Left lung (tissue), 10 donors: ENCODE results near the gene IGF2. TPM values are rescaled to one million over a fixed set of nuclear protein-coding genes. Genes with fewer than 3 reads are reported as not detected.

Experiments used
- ATAC-seq: fragments of 200-7000 bp; cut with Tn5 transposase; one replicate; pipeline ENCODE4 v1.9.1; 2020; ENCODE audit warnings: moderate library complexity
- DNase-seq, 4 donors: peaks; one replicate each; pipeline ENCODE4 v3.0.0-alpha.2; 2013 to 2020
- H3K27ac ChIP-seq, 2 donors: fragments of 200-600 bp; sonication (generic) in 1 of 2; one replicate each; pipeline versions ENCODE4 v1.5.0 to v1.8.0; 2020 to 2021
- H3K27me3 ChIP-seq, 2 donors: fragments of 200-600 bp; sonication (generic) in 1 of 2; one replicate each; pipeline versions ENCODE4 v1.5.0 to v1.8.0; 2020 to 2021
- H3K36me3 ChIP-seq, 2 donors: fragments of 200-600 bp; sonication (generic) in 1 of 2; one replicate each; pipeline versions ENCODE4 v1.5.0 to v1.8.0; 2020 to 2021
- H3K4me1 ChIP-seq, 2 donors: fragments of 200-600 bp; one replicate each; pipeline ENCODE4 v1.8.0; 2021
- H3K4me3 ChIP-seq, 2 donors: fragments of 200-600 bp; sonication (generic) in 1 of 2; one replicate each; pipeline versions ENCODE4 v1.5.0 to v1.8.0; 2020 to 2021; ENCODE audit warnings: mild to moderate bottlenecking in 1 of 2
- H3K9me3 ChIP-seq, 2 donors: fragments of 200-600 bp; sonication (generic) in 1 of 2; one replicate each; pipeline versions ENCODE4 v1.5.0 to v1.8.0; 2020 to 2021
- intact Hi-C, 2 donors: fragments of 100-400 bp; cut with DNase I; formaldehyde crosslinking; loops; one replicate each; pipeline versions ENCODE4 v1.11.2 to v1.14.2; 2022
- polyA plus RNA-seq, 6 donors: library from polyadenylated mRNA; unstranded; fragments of 120-200 nt; gene quantifications; one replicate each; pipeline ENCODE4 v1.2.1, GENCODE V29; 2013; ENCODE audit not compliant: insufficient read length in 6 of 6
- total RNA-seq, 2 donors: library from RNA; stranded (reverse); fragmentation: NEBNext Ultra II Directional; extraction: Animal tissue kit (Norgen Biotek cat#: 25700); gene quantifications; one replicate each; pipeline ENCODE4 v1.2.1, GENCODE V29; 2021
- TF ChIP-seq, protein P1 (sequence below), 2 donors: fragments of 200-600 bp; sonication (generic) in 1 of 2; IDR thresholded peaks; one replicate each; pipeline versions ENCODE4 v1.5.0 to v1.8.0; 2021; ENCODE audit warnings: antibody characterized with exemption in 2 of 2
- donor health status: DM: no; HTN: yes; CAD: no.
- donor health status: DM: no; HTN: no; CAD: no.

IGF2 gene
- total and polyA plus RNA-seq, 8 donors: 12.0 to 118 (median 92.1) TPM

DNA sequence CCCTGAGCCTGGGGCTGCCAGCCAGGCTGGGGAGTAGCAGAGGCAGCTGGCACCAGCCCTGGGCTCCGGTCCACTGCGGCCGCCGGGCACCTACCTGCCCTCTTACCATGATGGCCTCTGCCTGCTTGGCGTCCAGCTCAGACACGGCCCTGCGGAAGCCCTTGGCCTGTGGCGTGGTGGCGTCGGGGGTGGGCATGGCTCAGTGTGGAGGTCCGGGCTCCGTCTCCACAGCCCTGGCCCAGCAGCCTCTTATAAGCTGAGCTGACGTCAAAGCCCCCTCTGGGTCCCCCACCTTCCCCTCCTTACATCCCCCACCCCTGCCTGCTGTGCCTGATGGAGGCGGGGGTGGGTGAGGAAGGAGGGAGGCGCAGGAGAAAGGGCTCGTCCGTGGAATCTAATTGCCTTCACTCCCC lies 32.4 kb upstream of the IGF2 start, which contains the start of gene TH:
Gene TH (minus strand): TSS at position 225 of the 413 bp plus-strand sequence. CDS start 29 bp downstream, at position 196.
- H3K9me3 ChIP-seq: no peaks in the 10 kb centered on the region
- TF ChIP-seq, protein P1, sequence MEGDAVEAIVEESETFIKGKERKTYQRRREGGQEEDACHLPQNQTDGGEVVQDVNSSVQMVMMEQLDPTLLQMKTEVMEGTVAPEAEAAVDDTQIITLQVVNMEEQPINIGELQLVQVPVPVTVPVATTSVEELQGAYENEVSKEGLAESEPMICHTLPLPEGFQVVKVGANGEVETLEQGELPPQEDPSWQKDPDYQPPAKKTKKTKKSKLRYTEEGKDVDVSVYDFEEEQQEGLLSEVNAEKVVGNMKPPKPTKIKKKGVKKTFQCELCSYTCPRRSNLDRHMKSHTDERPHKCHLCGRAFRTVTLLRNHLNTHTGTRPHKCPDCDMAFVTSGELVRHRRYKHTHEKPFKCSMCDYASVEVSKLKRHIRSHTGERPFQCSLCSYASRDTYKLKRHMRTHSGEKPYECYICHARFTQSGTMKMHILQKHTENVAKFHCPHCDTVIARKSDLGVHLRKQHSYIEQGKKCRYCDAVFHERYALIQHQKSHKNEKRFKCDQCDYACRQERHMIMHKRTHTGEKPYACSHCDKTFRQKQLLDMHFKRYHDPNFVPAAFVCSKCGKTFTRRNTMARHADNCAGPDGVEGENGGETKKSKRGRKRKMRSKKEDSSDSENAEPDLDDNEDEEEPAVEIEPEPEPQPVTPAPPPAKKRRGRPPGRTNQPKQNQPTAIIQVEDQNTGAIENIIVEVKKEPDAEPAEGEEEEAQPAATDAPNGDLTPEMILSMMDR (IDR thresholded peaks at IDR 0.05): no peak
- H3K27me3 ChIP-seq: peaks cover 0 to 59% of the 10 kb centered on the region in 2 donors
- ATAC-seq (no peak), DNase-seq (no peak)
- no peak within 1 kb of the TSS for H3K27ac ChIP-seq
- peaks cover under 1 to 3% of the 10 kb centered on the region in 2 donors for H3K4me1 ChIP-seq
- H3K4me3 ChIP-seq: no peak within 1 kb of the TSS
- H3K36me3 ChIP-seq: no peaks in the 10 kb centered on the region
- intact Hi-C loops: no loop called here

DNA sequence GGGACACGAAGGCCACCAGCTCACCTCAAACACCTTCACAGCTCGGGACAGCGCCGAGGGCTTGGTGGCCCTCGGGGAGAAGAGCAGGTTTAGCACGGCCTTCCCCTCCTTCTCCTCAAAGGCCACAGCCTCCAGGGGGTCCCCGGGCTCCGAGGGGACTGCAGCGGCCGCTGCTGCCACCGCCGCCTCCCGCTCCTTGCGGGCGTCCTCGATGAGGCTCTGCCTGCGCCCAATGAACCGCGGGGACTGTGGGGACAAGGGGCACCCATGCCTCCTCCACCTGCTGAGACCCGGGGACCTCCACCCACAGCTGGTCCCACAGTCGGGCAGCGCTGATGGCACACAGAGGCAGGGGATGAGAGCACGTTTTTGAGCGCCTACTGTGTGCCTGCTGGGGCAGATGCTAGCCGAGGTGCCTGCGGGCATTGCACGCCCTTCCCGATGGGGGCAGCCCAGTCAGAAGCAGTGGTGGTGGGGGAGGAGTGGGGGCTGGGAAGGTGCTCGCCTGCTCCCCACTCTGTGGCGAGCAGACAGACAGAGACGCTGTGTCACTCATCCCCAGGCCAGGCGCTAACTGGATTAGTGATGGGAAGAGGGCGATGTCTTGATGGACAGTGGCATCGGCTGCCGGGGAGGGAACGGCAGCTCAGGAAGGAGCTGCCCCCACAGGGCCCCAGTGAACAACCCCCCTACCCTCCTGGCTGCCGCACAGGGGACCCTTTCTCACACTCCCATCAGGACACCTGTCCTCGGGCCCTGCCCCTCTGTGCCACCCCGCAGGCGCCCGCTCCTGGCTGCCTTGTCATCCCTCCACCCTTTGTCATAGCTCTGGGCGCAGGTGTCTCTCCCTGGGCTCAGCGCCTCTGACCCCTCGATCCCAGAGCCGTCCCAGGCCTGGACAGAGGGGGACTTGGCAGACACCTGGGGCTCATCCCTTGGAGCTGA lies 30.7 kb upstream of the IGF2 start:
- intact Hi-C loops: no loop called here
- Histone ChIP-seq H3K27ac (no peak overlapping the region), H3K4me1 (peaks cover 5 to 10% of the 10 kb centered on the region in 2 donors), H3K27me3 (peaks cover 0 to 76% of the 10 kb centered on the region in 2 donors), H3K4me3 (no peak overlapping the region), H3K36me3 (no peaks in the 10 kb centered on the region), H3K9me3 (no peaks in the 10 kb centered on the region)
- TF ChIP-seq, protein P1 (IDR thresholded peaks at IDR 0.05): no peak
- DNase-seq (no peak), ATAC-seq (no peak)

DNA sequence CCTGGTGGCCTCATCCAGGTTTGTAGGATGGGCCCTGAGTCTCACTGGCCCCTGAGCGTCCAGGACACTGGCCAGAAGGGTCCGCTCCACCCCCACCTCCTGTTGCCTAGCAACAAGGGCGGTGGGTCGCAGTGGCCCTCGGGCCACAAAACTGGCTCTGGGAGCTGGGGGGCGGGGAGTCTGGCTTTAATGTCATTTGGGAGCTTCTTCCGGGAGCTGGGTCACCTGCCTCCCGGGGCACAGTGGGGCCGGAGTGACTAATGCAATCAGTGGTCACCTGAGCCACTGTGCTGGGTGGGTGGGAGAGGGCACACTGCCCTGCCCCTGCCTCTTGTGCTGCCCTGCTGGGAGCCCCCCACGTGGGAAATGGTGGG lies 29.8 kb upstream of the IGF2 start:
- H3K36me3 ChIP-seq: no peaks in the 10 kb centered on the region
- H3K27ac ChIP-seq: no peak overlapping the region
- intact Hi-C loops: no loop called here
- DNase-seq (no peak), ATAC-seq (no peak)
- H3K4me1 ChIP-seq: peaks cover 5 to 10% of the 10 kb centered on the region in 2 donors
- H3K4me3 ChIP-seq: no peak overlapping the region
- H3K27me3 ChIP-seq: peaks cover 0 to 85% of the 10 kb centered on the region in 2 donors
- H3K9me3 ChIP-seq: no peaks in the 10 kb centered on the region
- TF ChIP-seq, protein P1 (IDR thresholded peaks at IDR 0.05): no peak

DNA sequence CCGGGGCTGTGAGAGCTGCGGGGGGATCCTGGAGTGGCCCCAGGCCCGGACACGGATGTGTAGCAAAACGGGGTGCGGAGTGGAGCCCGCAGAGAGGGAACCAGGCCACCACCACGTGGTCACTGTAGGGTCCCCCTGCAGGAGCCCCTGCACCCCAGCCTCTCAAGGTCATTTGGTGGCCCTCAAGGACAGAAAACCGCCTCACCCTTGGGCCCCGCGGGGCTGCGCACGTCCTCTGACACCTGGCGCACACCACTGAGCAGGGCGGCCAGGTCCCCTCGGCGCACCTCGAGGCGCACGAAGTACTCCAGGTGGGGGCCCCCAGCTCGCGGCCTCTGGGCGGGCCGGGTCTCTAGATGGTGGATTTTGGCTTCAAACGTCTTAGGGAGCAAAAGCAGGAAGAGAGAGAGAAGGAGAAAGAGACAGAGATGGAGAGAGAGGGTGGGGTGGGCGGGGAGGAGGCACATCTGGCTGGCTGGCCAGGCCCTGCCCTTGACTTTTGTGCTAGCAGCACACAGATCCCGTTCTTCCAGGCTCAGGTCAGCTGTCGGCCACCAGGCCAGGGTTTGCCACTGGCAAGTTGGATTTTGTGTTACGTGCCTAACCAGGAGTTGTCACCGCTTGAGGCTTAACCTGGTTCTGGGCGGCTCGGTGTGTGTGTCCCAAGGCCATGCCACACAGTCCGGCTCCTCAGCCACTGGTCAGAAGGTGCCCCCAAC lies 29.3 kb upstream of the IGF2 start:
- intact Hi-C loops: no loop called here
- ATAC-seq (no peak), DNase-seq (no peak)
- H3K9me3 ChIP-seq: no peaks in the 10 kb centered on the region
- H3K27ac ChIP-seq: no peak overlapping the region
- H3K4me1 ChIP-seq: peaks cover 5 to 10% of the 10 kb centered on the region in 2 donors
- no peak overlapping the region for H3K4me3 ChIP-seq
- peaks cover 0 to 91% of the 10 kb centered on the region in 2 donors for H3K27me3 ChIP-seq
- H3K36me3 ChIP-seq: no peaks in the 10 kb centered on the region
- TF ChIP-seq, protein P1 (IDR thresholded peaks at IDR 0.05): no peak
